H1 (cell line): ENCODE results near the gene NDUFB11. TPM values are rescaled to one million over a fixed set of nuclear protein-coding genes. Genes with fewer than 3 reads are reported as not detected.

Source experiments
- CTCF ChIA-PET: fragments of 300-600 bp; sonication (Branson Sonifier 250); formaldehyde crosslinking; loops from one replicate; lab custom pipeline; 2021; ENCODE audit not compliant: partially characterized antibody; lab: Charles Lee
- POLR2A ChIA-PET: fragments of 300-600 bp; sonication (Branson Sonifier 250); formaldehyde crosslinking; loops from one replicate; lab custom pipeline; 2021; ENCODE audit warnings: inconsistent platforms; ENCODE audit not compliant: partially characterized antibody; lab: Charles Lee
- DNase-seq, 2 experiments: peaks; one replicate each; pipeline versions ENCODE4 v3.0.0 to v3.0.0-alpha.2; 2010 to 2022; ENCODE audit warnings: low spot score in 2 of 2, low read depth in 1 of 2, mixed read lengths in 1 of 2
- FAIRE-seq: peaks from 2 replicates; lab custom pipeline; 2011; peaks lifted over from hg19 to GRCh38; lab: Jason Lieb, UNC
- H2AFZ ChIP-seq: 2 replicates; pipeline ENCODE4 v1.8.1; 2012; ENCODE audit warnings: low read length, inconsistent platforms
- H2AK5ac ChIP-seq: 2 replicates; pipeline ENCODE4 v1.6.1; 2013; ENCODE audit warnings: low read depth, low read length
- H2BK120ac ChIP-seq: replicated peaks from 2 replicates; pipeline ENCODE3; 2013; ENCODE audit warnings: low read depth, low read length, inconsistent platforms
- H2BK12ac ChIP-seq: 2 replicates; pipeline ENCODE4 v1.6.1; 2013; ENCODE audit warnings: low read depth, low read length
- H2BK15ac ChIP-seq: 2 replicates; pipeline ENCODE4 v1.6.1; 2013; ENCODE audit warnings: low read length
- H2BK20ac ChIP-seq: 2 replicates; pipeline ENCODE4 v1.6.1; 2013; ENCODE audit warnings: low read length
- H2BK5ac ChIP-seq: 2 replicates; pipeline ENCODE4 v1.6.1; 2013; ENCODE audit warnings: low read depth, low read length
- H3K14ac ChIP-seq: 2 replicates; pipeline ENCODE4 v1.6.1; 2013; ENCODE audit warnings: inconsistent platforms; ENCODE audit not compliant: insufficient read length
- H3K18ac ChIP-seq: 2 replicates; pipeline ENCODE4 v1.6.1; 2013; ENCODE audit warnings: low read length; ENCODE audit errors: extremely low read depth
- H3K23ac ChIP-seq: 2 replicates; pipeline ENCODE4 v1.6.1; 2013; ENCODE audit warnings: inconsistent platforms; ENCODE audit not compliant: insufficient read length
- H3K23me2 ChIP-seq: 2 replicates; pipeline ENCODE4 v1.6.1; 2013; ENCODE audit warnings: low read depth, low read length
- H3K27ac ChIP-seq: 2 replicates; pipeline ENCODE4 v1.6.1; 2011; ENCODE audit warnings: low read depth, low read length, inconsistent platforms
- H3K27me3 ChIP-seq, 4 experiments: replicated peaks in 1 of 4; 1 replicate in 1 of 4; 2 replicates in 3 of 4; pipeline versions ENCODE4 v1.6.1 to v1.8.1; 2011 to 2013; ENCODE audit warnings: low read length in 3 of 4, mild to moderate bottlenecking in 3 of 4, inconsistent platforms in 2 of 4, mixed read lengths in 2 of 4, moderate library complexity in 1 of 4; ENCODE audit not compliant: control insufficient read depth in 3 of 4, insufficient read depth in 3 of 4; ENCODE audit errors: extremely low read depth in 1 of 4
- H3K36me3 ChIP-seq, 4 experiments: 2 replicates each; pipeline versions ENCODE4 v1.6.1 to v1.8.1; 2011 to 2013; ENCODE audit warnings: mild to moderate bottlenecking in 4 of 4, low read length in 3 of 4, moderate library complexity in 2 of 4, control low read depth in 1 of 4, inconsistent platforms in 1 of 4; ENCODE audit not compliant: insufficient read depth in 4 of 4, control insufficient read depth in 2 of 4
- H3K4ac ChIP-seq: replicated peaks from 2 replicates; pipeline ENCODE3; 2013; ENCODE audit warnings: low read length, low read depth, mixed read lengths, inconsistent platforms; ENCODE audit not compliant: insufficient read length
- H3K4me1 ChIP-seq, 4 experiments: replicated peaks in 1 of 4; 1 replicate in 1 of 4; 2 replicates in 3 of 4; pipeline versions ENCODE4 v1.6.1 to v1.8.1; 2011 to 2013; ENCODE audit warnings: low read length in 3 of 4, inconsistent platforms in 2 of 4, mixed read lengths in 1 of 4; ENCODE audit not compliant: insufficient read depth in 4 of 4, control insufficient read depth in 3 of 4
- H3K4me2 ChIP-seq, 2 experiments: 2 replicates each; pipeline versions ENCODE4 v1.6.1 to v1.8.1; 2011 to 2013; ENCODE audit warnings: low read depth in 2 of 2, low read length in 2 of 2, control low read depth in 1 of 2, inconsistent platforms in 1 of 2, mild to moderate bottlenecking in 1 of 2; ENCODE audit not compliant: insufficient read depth in 1 of 2
- H3K4me3 ChIP-seq, 4 experiments: fragments of 200-600, 300-600 bp in 1 of 4; sonication (generic), shearing (Covaris generic), sonication (Bioruptor Twin) in 1 of 4; 2 replicates each; pipeline versions ENCODE4 v1.5.1 to v1.8.1; 2011 to 2016; ENCODE audit warnings: low read length in 4 of 4, low read depth in 3 of 4, control low read depth in 2 of 4, inconsistent platforms in 2 of 4, mild to moderate bottlenecking in 2 of 4, mixed read lengths in 1 of 4, moderate library complexity in 1 of 4; ENCODE audit not compliant: insufficient read depth in 2 of 4; ENCODE audit errors: extremely low read depth in 1 of 4
- H3K56ac ChIP-seq: replicated peaks from 2 replicates; pipeline ENCODE3; 2013; ENCODE audit warnings: low read depth, mild to moderate bottlenecking, mixed read lengths, low read length, inconsistent platforms; ENCODE audit not compliant: insufficient read length
- H3K79me1 ChIP-seq: 2 replicates; pipeline ENCODE4 v1.6.1; 2013; ENCODE audit warnings: low read depth, low read length, control low read depth
- H3K79me2 ChIP-seq, 2 experiments: 2 replicates each; pipeline versions ENCODE4 v1.6.1 to v1.8.1; 2012 to 2013; ENCODE audit warnings: low read length in 2 of 2, mild to moderate bottlenecking in 2 of 2, inconsistent platforms in 1 of 2; ENCODE audit not compliant: insufficient read depth in 2 of 2, control insufficient read depth in 1 of 2
- H3K9ac ChIP-seq, 4 experiments: replicated peaks in 1 of 4; 1 replicate in 1 of 4; 2 replicates in 3 of 4; pipeline versions ENCODE4 v1.6.1 to v1.8.1; 2011 to 2013; ENCODE audit warnings: low read depth in 3 of 4, low read length in 3 of 4, control low read depth in 2 of 4, mild to moderate bottlenecking in 2 of 4, moderate library complexity in 2 of 4, inconsistent platforms in 1 of 4; ENCODE audit errors: extremely low read depth in 1 of 4
- H3K9me3 ChIP-seq, 2 experiments: 2 replicates each; pipeline versions ENCODE4 v1.6.1 to v1.8.1; 2012 to 2013; ENCODE audit warnings: mild to moderate bottlenecking in 2 of 2, moderate library complexity in 2 of 2, control low read depth in 1 of 2, inconsistent platforms in 1 of 2, low read depth in 1 of 2, low read length in 1 of 2, mixed read lengths in 1 of 2; ENCODE audit not compliant: insufficient read depth in 2 of 2
- H4K20me1 ChIP-seq, 2 experiments: replicated peaks in 1 of 2; 2 replicates each; pipeline versions ENCODE3 to v1.8.1; 2011 to 2013; ENCODE audit warnings: inconsistent platforms in 2 of 2, low read length in 2 of 2, mild to moderate bottlenecking in 1 of 2; ENCODE audit not compliant: insufficient read depth in 2 of 2, control insufficient read depth in 1 of 2
- H4K5ac ChIP-seq: 2 replicates; pipeline ENCODE4 v1.6.1; 2013; ENCODE audit warnings: low read length, low read depth, mixed read lengths, inconsistent platforms; ENCODE audit not compliant: insufficient read length
- H4K8ac ChIP-seq: 2 replicates; pipeline ENCODE4 v1.8.0; 2013; ENCODE audit warnings: mild to moderate bottlenecking, moderate library complexity, low read length, inconsistent platforms; ENCODE audit not compliant: insufficient read depth; ENCODE audit errors: extremely low read depth
- H4K91ac ChIP-seq: replicated peaks from 2 replicates; pipeline ENCODE3; 2013; ENCODE audit warnings: low read length, mixed read lengths, inconsistent platforms; ENCODE audit not compliant: insufficient read length
- CBX5 ChIP-seq: fragments of 300-800, 300-1000 bp; sonication (generic); IDR thresholded peaks from 2 replicates; pipeline ENCODE4 v1.7.1; 2016; ENCODE audit warnings: antibody characterized with exemption, low read length, low read depth
- CBX8 ChIP-seq: fragments of 300-800, 300-1000 bp; sonication (generic); IDR thresholded peaks from 2 replicates; pipeline ENCODE4 v1.7.1; 2016; ENCODE audit warnings: low read depth, low read length, borderline replicate concordance
- KDM5A ChIP-seq: fragments of 200-600 bp; IDR thresholded peaks from 2 replicates; pipeline ENCODE4 v1.7.1; 2012; ENCODE audit warnings: mild to moderate bottlenecking, low read length, inconsistent platforms, mixed read lengths
- WGBS, 2 experiments: shearing (Covaris generic) in 1 of 2; methylation state at CpG; one replicate each; pipeline versions ENCODE4 v1.1.6 to v1.1.7; 2013 to 2015; ENCODE audit warnings: low lambda C conversion rate in 2 of 2, mixed read lengths in 2 of 2, inconsistent platforms in 1 of 2, low coverage in 1 of 2, missing lambda C conversion rate in 1 of 2; ENCODE audit not compliant: insufficient replicate concordance in 2 of 2, insufficient coverage in 1 of 2, insufficient read length in 1 of 2; ENCODE audit errors: extremely low coverage in 1 of 2, missing lambda C conversion rate in 1 of 2; 5-methylcytosine and 5-hydroxymethylcytosine counted together
- polyA plus RNA-seq, 7 experiments: library from polyadenylated mRNA; depleted of rRNA in 3 of 7; stranded (reverse) in 5 of 7; unstranded in 2 of 7; fragments of >200 nt in 5 of 7; fragments of 200-250 nt in 2 of 7; gene quantifications; 1 replicate in 5 of 7; 2 replicates in 1 of 7; 4 replicates in 1 of 7; pipeline versions ENCODE4 v1.2.1 to v1.2.3, GENCODE V29; 2011 to 2013; ENCODE audit warnings: missing spikeins in 2 of 7, mixed read lengths in 2 of 7
- total RNA-seq: library from RNA; stranded (reverse); fragmentation: NEBNext Ultra II Directional; extraction: Animal tissue kit (Norgen Biotek cat#: 25700); gene quantifications from 2 replicates; pipeline ENCODE4 v1.2.1, GENCODE V29; 2021

Gene NDUFB11
- total and polyA plus RNA-seq, 2 of the 8 experiments (the other 6 are each of a cell fraction or from before 2014, with no cell fraction given), result 120 to 131 TPM

DNA sequence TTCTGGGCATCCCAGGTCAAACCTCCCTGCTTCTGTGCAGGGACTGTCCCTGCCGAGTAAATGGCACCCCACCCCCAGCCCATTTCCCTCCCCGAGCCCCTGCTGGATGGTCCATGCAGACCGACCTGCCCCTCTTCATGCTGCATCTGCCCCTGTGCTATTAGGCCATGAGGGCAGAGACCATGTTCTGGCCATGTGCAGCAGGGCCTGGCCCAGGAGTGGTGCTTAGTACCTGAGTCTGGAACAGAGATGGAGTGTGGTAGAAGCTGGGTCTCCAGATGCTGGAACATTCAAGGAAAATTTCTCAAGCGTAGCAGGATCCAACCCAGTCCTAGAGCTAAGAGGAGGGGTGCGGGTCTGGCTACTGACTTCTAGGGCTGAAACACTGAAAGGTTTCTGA, 33.8 kb upstream of the NDUFB11 start:
- H2AK5ac ChIP-seq, result no peak overlapping the region
- H2BK5ac ChIP-seq, result no peak overlapping the region
- DNase-seq (no peak), FAIRE-seq (no peak)
- no peak overlapping the region for H3K14ac ChIP-seq
- no peak overlapping the region for H3K4me3 ChIP-seq
- no peak overlapping the region for H3K4ac ChIP-seq
- H3K9me3 ChIP-seq, result no peaks in the 10 kb centered on the region
- no peak overlapping the region for H4K8ac ChIP-seq
- H2BK120ac ChIP-seq, result no peak overlapping the region
- CTCF ChIA-PET, result interaction anchor here (0.9 kb wide), 1 partner anchor 20 kb away, joined by 4 read pairs; no protein-coding TSS in a partner anchor
- no peak overlapping the region for H2BK15ac ChIP-seq
- no peak overlapping the region for H2BK20ac ChIP-seq
- H3K36me3 ChIP-seq, result peaks cover 4 to 50% (median 33%) of the 10 kb centered on the region in 4 experiments; a peak in 7 of 8 replicates
- no peak overlapping the region for H3K23ac ChIP-seq
- H3K79me2 ChIP-seq, result no peaks in the 10 kb centered on the region
- no peaks in the 10 kb centered on the region for H3K79me1 ChIP-seq
- H2BK12ac ChIP-seq, result no peak overlapping the region
- no peak overlapping the region for H3K27ac ChIP-seq
- no peak overlapping the region for H4K5ac ChIP-seq
- no peaks in the 10 kb centered on the region for H3K23me2 ChIP-seq
- no peak overlapping the region for H3K9ac ChIP-seq
- no peak overlapping the region for H3K18ac ChIP-seq
- no peak overlapping the region for H4K91ac ChIP-seq
- peaks cover 0 to 3% of the 10 kb centered on the region in 2 experiments for H4K20me1 ChIP-seq
- H3K4me1 ChIP-seq, result no peaks in the 10 kb centered on the region
- no peak overlapping the region for H3K4me2 ChIP-seq
- no peak for TF ChIP-seq CBX8
- no peak for TF ChIP-seq KDM5A
- TF ChIP-seq CBX5, result no peak
- H3K27me3 ChIP-seq, result no peaks in the 10 kb centered on the region
- POLR2A ChIA-PET, result no interaction called here
- no peak overlapping the region for H3K56ac ChIP-seq
- no peak overlapping the region for H2AFZ ChIP-seq
- 100% methylated on average over 4 of the region's 5 CpGs; no CpG with 5 or more reads in 1 of the 2 experiments for WGBS, 2 experiments
